HepG2 (cell line): ENCODE results near the gene MYO19. TPM values are rescaled to one million over a fixed set of nuclear protein-coding genes. Genes with fewer than 3 reads are reported as not detected.
A peak's percentile ranks its signal among the peaks of the same experiment; 100 is the strongest.

Experiments
- BHLHE40 ChIP-seq: IDR thresholded peaks from 2 replicates; pipeline ENCODE4 v1.6.1; 2011; ENCODE audit warnings: low read length, improper control_type of control experiment
- HIVEP1 ChIP-seq: sonication (generic); formaldehyde crosslinking; IDR thresholded peaks from 2 replicates; pipeline ENCODE4 v1.4.0; 2020; ENCODE audit warnings: mild to moderate bottlenecking, missing genetic modification reagents
- HNRNPL ChIP-seq: fragments of 200-400 bp; formaldehyde crosslinking; IDR thresholded peaks from 2 replicates; pipeline ENCODE4 v1.6.1; 2017; ENCODE audit warnings: mild to moderate bottlenecking, low read depth, low read length
- KDM5B ChIP-seq: sonication (generic); formaldehyde crosslinking; IDR thresholded peaks from 2 replicates; pipeline ENCODE4 v1.4.0; 2020; ENCODE audit warnings: missing genetic modification reagents, mild to moderate bottlenecking, borderline replicate concordance
- NAIF1 ChIP-seq: sonication (generic); formaldehyde crosslinking; IDR thresholded peaks from 2 replicates; pipeline ENCODE4 v1.5.0; 2020; ENCODE audit warnings: mild to moderate bottlenecking, missing genetic modification reagents, borderline replicate concordance
- NFAT5 ChIP-seq: sonication (generic); formaldehyde crosslinking; IDR thresholded peaks from 2 replicates; pipeline ENCODE4 v1.4.0; 2020; ENCODE audit warnings: missing genetic modification reagents
- PHF5A ChIP-seq: IDR thresholded peaks from one replicate; pipeline ENCODE4 v1.6.1; 2018; ENCODE audit warnings: low read depth, missing genetic modification reagents; ENCODE audit not compliant: unreplicated experiment
- RARA ChIP-seq: IDR thresholded peaks from 2 replicates; pipeline ENCODE4 v1.6.1; 2016; ENCODE audit warnings: missing genetic modification reagents, missing compliant biosample characterization
- SKIL ChIP-seq: sonication (generic); formaldehyde crosslinking; IDR thresholded peaks from 2 replicates; pipeline ENCODE4 v1.8.0; 2022; ENCODE audit warnings: missing genetic modification reagents, mild to moderate bottlenecking, moderate library complexity, borderline replicate concordance
- ZFP91 ChIP-seq: sonication (generic); formaldehyde crosslinking; IDR thresholded peaks from 2 replicates; pipeline ENCODE4 v1.9.0; 2022; ENCODE audit warnings: missing genetic modification reagents, mild to moderate bottlenecking, borderline replicate concordance
- ZNF292 ChIP-seq: sonication (generic); formaldehyde crosslinking; IDR thresholded peaks from 2 replicates; pipeline ENCODE4 v1.8.1; 2022; ENCODE audit warnings: mild to moderate bottlenecking, low read depth, missing genetic modification reagents, borderline replicate concordance
- ZNF512 ChIP-seq: sonication (generic); formaldehyde crosslinking; IDR thresholded peaks from 2 replicates; pipeline ENCODE4 v1.4.0; 2020; ENCODE audit warnings: mild to moderate bottlenecking, missing genetic modification reagents
- ZNF614 ChIP-seq: IDR thresholded peaks from 2 replicates; pipeline ENCODE4 v1.6.1; 2018; ENCODE audit warnings: missing biosample characterization, missing genetic modification reagents, inconsistent platforms, borderline replicate concordance
- ZNF644 ChIP-seq: IDR thresholded peaks from 2 replicates; pipeline ENCODE4 v1.6.1; 2016; ENCODE audit warnings: low read depth
- ZNF709 ChIP-seq: sonication (generic); formaldehyde crosslinking; IDR thresholded peaks from 2 replicates; pipeline ENCODE4 v1.5.0; 2020; ENCODE audit warnings: mild to moderate bottlenecking, missing genetic modification reagents
- polyA plus RNA-seq, 8 experiments: library from polyadenylated mRNA; depleted of rRNA in 3 of 8; stranded (reverse) in 7 of 8; unstranded in 1 of 8; fragments of >200 nt; fragmentation: Illumina TruSeq in 4 of 8; extraction: Trizol in 4 of 8; gene quantifications; 2 replicates each; pipeline versions ENCODE4 v1.2.1 to v1.2.3, GENCODE V29; 2011 to 2016; ENCODE audit warnings: low read depth in 4 of 8, missing spikeins in 1 of 8, mixed read lengths in 1 of 8; ENCODE audit not compliant: insufficient read depth in 1 of 8
- total RNA-seq, 5 experiments: library from RNA; depleted of rRNA; stranded (reverse); fragments of >200 nt; fragmentation: Illumina TruSeq; extraction: Trizol; gene quantifications; 2 replicates each; pipeline ENCODE4 v1.2.3, GENCODE V29; 2016; ENCODE audit warnings: low read depth in 1 of 5

The MYO19 gene
- total and polyA plus RNA-seq, 2 of the 13 experiments (the other 11 are each of a cell fraction or from before 2014, with no cell fraction given) = 75.7 to 82.3 TPM

GRCh38 chr17:36545465-36546417 lies 11.1 kb upstream of the MYO19 start (continued):
- peak; percentile 60 for TF ChIP-seq ZFP91
- peak; percentile 80 for TF ChIP-seq ZNF709 (CRISPR knock-in tag)
- no peak for TF ChIP-seq ZNF644 (CRISPR knock-in tag)
- peak; percentile 36 for TF ChIP-seq RARA (CRISPR knock-in tag)
- 0 out of 2 replicates have a peak, but pooled peaks have one; percentile 30 for TF ChIP-seq HNRNPL
- TF ChIP-seq KDM5B (CRISPR knock-in tag) = peak; percentile 72; the same call in 1 of the 2 replicates
- TF ChIP-seq ZNF614 (CRISPR knock-in tag) = peak; percentile 14; the same call in 1 of the 2 replicates
- TF ChIP-seq ZNF512 (CRISPR knock-in tag) = no peak
- peak; percentile 83 for TF ChIP-seq PHF5A (CRISPR knock-in tag)
- peak; percentile 53; the same call in 1 of the 2 replicates for TF ChIP-seq HIVEP1
- TF ChIP-seq SKIL = 0 out of 2 replicates have a peak, but pooled peaks have one; percentile 9
- TF ChIP-seq ZNF292 (CRISPR knock-in tag) = no peak; the same call in 1 of the 2 replicates
- TF ChIP-seq NFAT5 = no peak
- TF ChIP-seq NAIF1 (CRISPR knock-in tag) = no peak
- 0 out of 2 replicates have a peak, but pooled peaks have one; percentile 23 for TF ChIP-seq BHLHE40
